Thyroid gland (tissue), 4 donors: ENCODE results near the gene HM13. TPM values are rescaled to one million over a fixed set of nuclear protein-coding genes. Genes with fewer than 3 reads are reported as not detected.

ENCODE experiments used
- DNase-seq, 2 donors: peaks; one replicate each; pipeline ENCODE4 v3.0.0-alpha.2; 2019
- H3K27ac ChIP-seq, 3 donors: fragments of 200-600 bp; sonication (generic); 1 replicate in 2 of 3; 2 replicates in 1 of 3; pipeline ENCODE4 v1.5.1; 2016 to 2019; ENCODE audit warnings: mild to moderate bottlenecking in 1 of 3, moderate library complexity in 1 of 3
- H3K27me3 ChIP-seq: fragments of 200-600 bp; sonication (generic); one replicate; pipeline ENCODE4 v1.5.1; 2019
- H3K36me3 ChIP-seq, 2 donors: fragments of 200-600 bp; sonication (generic); one replicate each; pipeline ENCODE4 v1.5.1; 2016 to 2019
- H3K4me1 ChIP-seq, 2 donors: fragments of 200-600 bp; sonication (generic); one replicate each; pipeline ENCODE4 v1.5.1; 2017 to 2019
- H3K4me3 ChIP-seq, 3 donors: fragments of 200-600 bp; sonication (generic); replicated peaks in 1 of 3; 1 replicate in 2 of 3; 2 replicates in 1 of 3; pipeline ENCODE4 v1.5.1; 2016; ENCODE audit warnings: mild to moderate bottlenecking in 1 of 3
- H3K9me3 ChIP-seq: fragments of 200-600 bp; sonication (generic); one replicate; pipeline ENCODE4 v1.5.1; 2017
- POLR2A ChIP-seq, 2 donors: fragments of 450-650 bp; IDR thresholded peaks; one replicate each; pipeline ENCODE4 v1.6.1; 2017; ENCODE audit warnings: antibody characterized with exemption in 2 of 2, mild to moderate bottlenecking in 2 of 2, moderate library complexity in 1 of 2
- WGBS, 2 donors: methylation state at CpG; one replicate each; pipeline ENCODE4 v1.1.5; 2017; 5-methylcytosine and 5-hydroxymethylcytosine counted together
- intact Hi-C: fragments of 100-400 bp; cut with DNase I; formaldehyde crosslinking; loops from one replicate; pipeline ENCODE4 v1.15.1; 2023
- total RNA-seq, 4 donors: library from RNA; depleted of rRNA; stranded (reverse); fragments of >200 nt; gene quantifications; one replicate each; pipeline ENCODE4 v1.2.3, GENCODE V29; 2016
- TF ChIP-seq, protein P1 (sequence below), 6 experiments: fragments of 200-600 bp in 3 of 6; fragments of 450-650 bp in 3 of 6; sonication (generic) in 3 of 6; IDR thresholded peaks; one replicate each; pipeline ENCODE4 v1.5.1; 2016 to 2019; ENCODE audit warnings: antibody characterized with exemption in 6 of 6, mild to moderate bottlenecking in 2 of 6, inconsistent platforms in 1 of 6, moderate library complexity in 1 of 6

The HM13 gene
- total RNA-seq, 4 donors from 2014 or later, result 82.8 to 136 (median 111) TPM

DNA sequence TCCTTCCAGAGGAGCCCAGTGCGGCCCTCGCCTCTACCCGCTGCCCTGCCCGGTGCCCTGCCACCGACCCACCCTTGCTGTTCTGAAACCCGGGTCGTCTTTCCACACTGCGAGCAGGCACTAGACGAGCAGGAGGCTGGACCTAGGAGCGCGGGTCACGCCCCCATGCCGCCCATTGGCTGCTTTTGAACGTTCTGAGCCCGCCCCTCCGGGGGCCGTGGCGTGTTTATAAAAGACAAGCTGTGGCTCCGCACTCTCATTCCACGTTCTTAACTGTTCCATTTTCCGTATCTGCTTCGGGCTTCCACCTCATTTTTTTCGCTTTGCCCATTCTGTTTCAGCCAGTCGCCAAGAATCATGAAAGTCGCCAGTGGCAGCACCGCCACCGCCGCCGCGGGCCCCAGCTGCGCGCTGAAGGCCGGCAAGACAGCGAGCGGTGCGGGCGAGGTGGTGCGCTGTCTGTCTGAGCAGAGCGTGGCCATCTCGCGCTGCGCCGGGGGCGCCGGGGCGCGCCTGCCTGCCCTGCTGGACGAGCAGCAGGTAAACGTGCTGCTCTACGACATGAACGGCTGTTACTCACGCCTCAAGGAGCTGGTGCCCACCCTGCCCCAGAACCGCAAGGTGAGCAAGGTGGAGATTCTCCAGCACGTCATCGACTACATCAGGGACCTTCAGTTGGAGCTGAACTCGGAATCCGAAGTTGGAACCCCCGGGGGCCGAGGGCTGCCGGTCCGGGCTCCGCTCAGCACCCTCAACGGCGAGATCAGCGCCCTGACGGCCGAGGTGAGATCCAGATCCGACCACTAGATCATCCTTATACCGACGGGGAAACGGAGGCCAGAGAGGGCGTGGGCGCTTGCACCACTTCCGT, 91.0 kb downstream of the HM13 start, which contains the start of gene ID1:
ID1 (plus strand) TSS at position 259 of the 871 bp plus-strand sequence; CDS start at position 358, 99 bp downstream.
- DNase-seq, result peak; percentile 99
- 0% methylated on average over 27 to 68 of the region's 74 CpGs for WGBS, 2 donors
- Histone ChIP-seq H3K4me3 (peak within 1 kb of the TSS; percentile 84 to 99 (median 90)), H3K27ac (peak within 1 kb of the TSS; percentile 97 to 99 (median 98)), H3K36me3 (peaks cover 12 to 17% of the 10 kb centered on the region in 2 donors), H3K4me1 (peaks cover 35 to 41% of the 10 kb centered on the region in 2 donors), H3K27me3 (no peaks in the 10 kb centered on the region), H3K9me3 (no peaks in the 10 kb centered on the region)
- intact Hi-C loops, result no loop called here
- TF ChIP-seq, protein P1, sequence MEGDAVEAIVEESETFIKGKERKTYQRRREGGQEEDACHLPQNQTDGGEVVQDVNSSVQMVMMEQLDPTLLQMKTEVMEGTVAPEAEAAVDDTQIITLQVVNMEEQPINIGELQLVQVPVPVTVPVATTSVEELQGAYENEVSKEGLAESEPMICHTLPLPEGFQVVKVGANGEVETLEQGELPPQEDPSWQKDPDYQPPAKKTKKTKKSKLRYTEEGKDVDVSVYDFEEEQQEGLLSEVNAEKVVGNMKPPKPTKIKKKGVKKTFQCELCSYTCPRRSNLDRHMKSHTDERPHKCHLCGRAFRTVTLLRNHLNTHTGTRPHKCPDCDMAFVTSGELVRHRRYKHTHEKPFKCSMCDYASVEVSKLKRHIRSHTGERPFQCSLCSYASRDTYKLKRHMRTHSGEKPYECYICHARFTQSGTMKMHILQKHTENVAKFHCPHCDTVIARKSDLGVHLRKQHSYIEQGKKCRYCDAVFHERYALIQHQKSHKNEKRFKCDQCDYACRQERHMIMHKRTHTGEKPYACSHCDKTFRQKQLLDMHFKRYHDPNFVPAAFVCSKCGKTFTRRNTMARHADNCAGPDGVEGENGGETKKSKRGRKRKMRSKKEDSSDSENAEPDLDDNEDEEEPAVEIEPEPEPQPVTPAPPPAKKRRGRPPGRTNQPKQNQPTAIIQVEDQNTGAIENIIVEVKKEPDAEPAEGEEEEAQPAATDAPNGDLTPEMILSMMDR (IDR thresholded peaks at IDR 0.05), result no peak
- peak; percentile 89 to 100 for TF ChIP-seq POLR2A (IDR thresholded peaks at IDR 0.05)

DNA sequence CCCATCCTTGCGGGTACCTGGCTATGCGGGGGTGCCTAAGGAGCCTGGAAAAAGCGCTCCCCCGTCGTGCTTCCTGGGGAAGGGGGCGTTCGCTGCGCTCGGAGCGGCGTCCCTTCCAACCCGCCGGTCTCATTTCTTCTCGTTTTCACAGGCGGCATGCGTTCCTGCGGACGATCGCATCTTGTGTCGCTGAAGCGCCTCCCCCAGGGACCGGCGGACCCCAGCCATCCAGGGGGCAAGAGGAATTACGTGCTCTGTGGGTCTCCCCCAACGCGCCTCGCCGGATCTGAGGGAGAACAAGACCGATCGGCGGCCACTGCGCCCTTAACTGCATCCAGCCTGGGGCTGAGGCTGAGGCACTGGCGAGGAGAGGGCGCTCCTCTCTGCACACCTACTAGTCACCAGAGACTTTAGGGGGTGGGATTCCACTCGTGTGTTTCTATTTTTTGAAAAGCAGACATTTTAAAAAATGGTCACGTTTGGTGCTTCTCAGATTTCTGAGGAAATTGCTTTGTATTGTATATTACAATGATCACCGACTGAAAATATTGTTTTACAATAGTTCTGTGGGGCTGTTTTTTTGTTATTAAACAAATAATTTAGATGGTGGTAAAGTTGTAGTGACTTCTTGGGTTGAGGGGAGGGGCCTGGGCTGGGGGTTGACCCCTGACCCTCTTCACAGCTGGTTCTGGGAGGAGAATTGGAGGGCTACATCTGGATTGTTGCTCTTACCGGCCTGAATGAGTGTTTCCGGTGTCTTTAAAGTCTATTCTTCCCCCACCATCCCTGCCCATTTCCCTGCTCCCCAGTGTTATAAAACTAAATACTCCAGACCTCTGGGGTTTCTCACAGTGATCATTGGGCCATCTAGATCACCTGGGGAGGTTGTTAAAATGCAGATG, 91.9 kb downstream of the HM13 start:
- no peaks in the 10 kb centered on the region for H3K9me3 ChIP-seq
- H3K4me1 ChIP-seq, result peaks cover 43 to 49% of the 10 kb centered on the region in 2 donors
- intact Hi-C loops, result no loop called here
- H3K27ac ChIP-seq, result peak overlapping the region; percentile 97 to 99 (median 98)
- peak; percentile 30 to 37 for DNase-seq
- H3K27me3 ChIP-seq, result no peaks in the 10 kb centered on the region
- H3K4me3 ChIP-seq, result peak overlapping the region; percentile 84 to 99 (median 90)
- H3K36me3 ChIP-seq, result peaks cover 12 to 17% of the 10 kb centered on the region in 2 donors
- TF ChIP-seq, protein P1 (IDR thresholded peaks at IDR 0.05), result no peak
- TF ChIP-seq POLR2A (IDR thresholded peaks at IDR 0.05), result peak in 1 of 2 donors; percentile 1
- 1 to 3% methylated on average over 16 to 21 of the region's 39 CpGs for WGBS, 2 donors

DNA sequence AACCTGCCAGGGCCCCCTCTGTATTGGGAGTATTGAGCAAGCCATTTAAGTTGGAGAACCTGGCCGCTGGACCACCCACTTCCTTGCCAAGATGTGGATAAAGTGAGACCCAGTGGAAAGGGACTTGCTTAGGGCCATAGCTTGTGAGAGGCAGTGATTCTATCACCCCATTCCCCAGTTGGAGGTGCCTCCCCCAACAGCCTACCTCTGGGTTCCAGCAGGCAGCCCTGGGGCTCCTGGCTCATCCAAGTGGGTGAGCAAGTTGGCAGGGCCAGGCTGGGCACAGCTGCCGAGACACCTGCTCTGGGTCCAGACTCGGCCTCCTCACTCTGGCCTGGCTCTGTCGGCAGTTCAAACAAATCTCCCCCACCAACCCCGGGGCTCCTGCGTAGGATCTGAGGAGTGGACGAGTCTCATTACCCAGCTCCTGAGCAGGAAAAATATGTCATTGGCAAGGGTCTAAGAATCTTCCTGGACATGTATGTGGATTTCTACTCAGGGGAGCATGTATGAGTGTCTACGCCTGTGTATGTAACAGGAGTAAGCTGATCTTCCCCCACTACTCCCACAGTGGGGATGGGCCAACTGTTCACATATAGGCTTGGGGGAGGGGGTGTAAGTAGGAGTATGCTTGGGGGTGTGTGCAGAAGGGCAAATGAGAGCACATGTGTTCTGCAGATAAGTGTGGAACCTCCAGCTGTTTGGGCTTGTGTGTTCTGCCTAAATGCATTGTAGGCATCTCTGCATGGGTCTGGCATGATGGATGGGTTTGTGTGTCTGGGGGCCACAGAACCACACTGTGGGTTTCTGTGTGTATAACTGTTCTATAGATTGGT, 92.8 kb downstream of the HM13 start:
- peak; percentile 64 to 79 for DNase-seq
- peak overlapping the region; percentile 97 to 99 (median 98) for H3K27ac ChIP-seq
- WGBS, 2 donors, result 15 to 23% methylated on average over 4 to 8 of the region's 8 CpGs
- intact Hi-C loops, result no loop called here
- no peaks in the 10 kb centered on the region for H3K9me3 ChIP-seq
- H3K27me3 ChIP-seq, result no peaks in the 10 kb centered on the region
- peaks cover 12 to 17% of the 10 kb centered on the region in 2 donors for H3K36me3 ChIP-seq
- H3K4me3 ChIP-seq, result peak overlapping the region; percentile 84 to 99 (median 90)
- peaks cover 52 to 58% of the 10 kb centered on the region in 2 donors for H3K4me1 ChIP-seq
- TF ChIP-seq, protein P1 (IDR thresholded peaks at IDR 0.05), result no peak
- TF ChIP-seq POLR2A (IDR thresholded peaks at IDR 0.05), result peak; percentile 9 to 60

DNA sequence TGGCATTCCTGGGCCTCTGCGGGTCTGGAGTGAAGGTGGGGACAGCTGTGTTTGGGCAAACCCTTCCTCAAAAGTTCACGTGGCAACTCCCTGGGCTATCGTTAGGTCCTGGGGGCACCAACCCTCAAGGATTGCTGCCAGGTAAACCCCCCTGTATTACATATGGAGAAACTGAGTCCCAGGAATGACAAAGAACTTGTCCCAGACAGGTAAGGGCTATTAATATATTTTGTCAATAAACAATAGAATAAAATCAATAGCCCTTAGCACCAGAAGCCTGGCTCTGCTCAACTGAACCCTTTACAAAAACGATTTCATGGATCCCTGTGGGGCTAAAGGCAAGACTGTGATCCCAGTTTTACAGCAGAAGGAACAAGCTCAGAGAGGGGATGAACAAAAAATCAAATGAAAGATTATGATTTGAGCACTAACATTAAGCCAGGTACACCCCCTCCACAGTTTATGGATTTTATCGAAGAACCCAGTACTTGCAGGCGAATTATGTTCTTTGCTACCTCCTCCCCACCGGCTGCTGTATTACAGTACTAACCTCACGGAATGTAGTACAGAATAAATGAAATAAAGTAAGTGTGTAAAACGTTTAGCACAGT, 93.5 kb downstream of the HM13 start:
- H3K4me1 ChIP-seq, result peaks cover 58 to 59% of the 10 kb centered on the region in 2 donors
- H3K9me3 ChIP-seq, result no peaks in the 10 kb centered on the region
- intact Hi-C loops, result no loop called here
- peaks cover 12 to 17% of the 10 kb centered on the region in 2 donors for H3K36me3 ChIP-seq
- no peaks in the 10 kb centered on the region for H3K27me3 ChIP-seq
- peak overlapping the region; percentile 97 to 99 (median 98) for H3K27ac ChIP-seq
- TF ChIP-seq, protein P1 (IDR thresholded peaks at IDR 0.05), result no peak
- TF ChIP-seq POLR2A (IDR thresholded peaks at IDR 0.05), result no peak
- H3K4me3 ChIP-seq, result peak overlapping the region; percentile 84 to 99 (median 90)
- 26 to 31% methylated on average over 9 of the region's 9 CpGs for WGBS, 2 donors
- no peak for DNase-seq
